CD4-positive, alpha-beta T cell treated with Interleukin-15 for 4 hours (primary cell): ENCODE measurements around the gene ZNF678.
"Not testable (repeated sequence)": the region's sequence is repeated elsewhere in the genome, so short reads cannot be mapped to it uniquely, and the experiment has no call there.

Experiments used
- DNase-seq: peaks from one replicate; pipeline ENCODE4 v3.0.0-alpha.2; 2020; ENCODE audit warnings: low spot score

Gene ZNF678

DNA sequence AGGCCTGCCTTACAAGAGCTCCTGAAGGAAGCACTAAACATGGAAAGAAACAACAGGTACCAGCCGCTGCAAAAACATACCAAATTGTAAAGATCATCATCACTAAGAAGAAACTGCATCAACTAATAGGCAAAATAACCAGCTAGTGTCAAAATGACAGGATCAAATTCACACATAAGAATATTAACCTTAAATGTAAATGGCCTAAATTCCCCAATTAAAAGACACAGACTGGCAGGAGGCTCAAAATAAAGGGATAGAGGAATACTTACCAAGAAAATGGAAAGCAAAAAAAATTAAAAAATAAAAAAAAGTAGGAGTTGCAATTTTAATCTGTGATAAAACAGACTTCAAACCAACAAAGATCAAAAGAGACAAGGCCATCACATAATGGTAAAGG is 11.5 kb upstream of the ZNF678 start:
- not testable (repeated sequence) for DNase-seq

DNA sequence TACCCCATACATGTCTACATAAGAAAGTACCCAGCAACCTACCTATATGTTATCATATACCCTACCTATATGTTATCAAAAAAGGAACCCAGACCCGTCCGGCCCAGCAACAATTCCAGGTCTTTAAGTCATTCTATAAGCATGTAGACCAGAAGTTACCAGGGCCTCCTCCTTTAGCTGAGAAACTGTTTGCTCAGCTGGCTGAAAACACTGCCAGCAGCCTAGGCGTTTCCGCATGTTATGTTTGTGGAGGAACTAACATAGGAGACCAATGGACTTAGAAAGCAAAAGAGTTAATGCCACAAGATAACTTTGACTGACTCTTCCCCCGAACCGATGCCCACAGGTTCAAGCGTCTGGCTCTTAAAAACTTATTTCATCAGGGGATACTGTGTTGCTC is 7.1 kb upstream of the ZNF678 start:
- no peak for DNase-seq

DNA sequence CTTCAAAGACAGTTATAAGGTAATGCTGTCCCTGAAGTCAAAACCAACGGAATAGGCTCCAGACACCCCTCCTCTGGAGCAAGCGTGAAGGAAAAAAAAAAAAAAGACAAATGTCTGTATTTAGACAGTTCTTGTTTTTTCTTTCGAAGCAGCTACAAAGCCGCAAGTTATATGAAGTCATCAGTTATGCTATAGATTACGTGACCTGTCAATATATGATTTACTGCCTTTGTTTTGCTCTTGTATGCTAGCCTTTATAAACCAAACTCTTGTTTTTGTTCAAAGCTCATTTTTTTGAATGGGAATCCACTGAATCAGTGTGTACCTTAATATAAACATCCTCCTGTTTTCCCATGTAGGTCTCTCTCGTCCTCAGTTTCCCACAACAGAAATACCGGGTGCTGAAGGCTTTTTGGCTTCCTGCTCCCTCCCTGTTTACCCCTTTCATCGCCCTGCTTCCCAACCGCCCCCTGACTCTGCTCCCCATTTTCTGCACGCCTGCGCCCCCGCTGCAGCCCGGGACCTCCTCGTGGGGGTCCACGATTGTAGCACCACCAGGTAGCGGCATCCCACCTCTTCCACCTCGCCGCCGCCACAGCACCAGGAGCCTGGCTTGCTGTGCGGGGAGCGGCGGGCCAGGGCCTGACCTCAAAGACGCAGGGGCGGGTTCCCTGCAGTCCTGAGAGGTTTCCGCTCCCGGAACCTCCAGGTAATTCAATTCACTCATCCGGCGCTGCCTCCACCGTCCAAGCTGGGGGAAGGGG is 5.2 kb upstream of the ZNF678 start:
- DNase-seq: no peak

DNA sequence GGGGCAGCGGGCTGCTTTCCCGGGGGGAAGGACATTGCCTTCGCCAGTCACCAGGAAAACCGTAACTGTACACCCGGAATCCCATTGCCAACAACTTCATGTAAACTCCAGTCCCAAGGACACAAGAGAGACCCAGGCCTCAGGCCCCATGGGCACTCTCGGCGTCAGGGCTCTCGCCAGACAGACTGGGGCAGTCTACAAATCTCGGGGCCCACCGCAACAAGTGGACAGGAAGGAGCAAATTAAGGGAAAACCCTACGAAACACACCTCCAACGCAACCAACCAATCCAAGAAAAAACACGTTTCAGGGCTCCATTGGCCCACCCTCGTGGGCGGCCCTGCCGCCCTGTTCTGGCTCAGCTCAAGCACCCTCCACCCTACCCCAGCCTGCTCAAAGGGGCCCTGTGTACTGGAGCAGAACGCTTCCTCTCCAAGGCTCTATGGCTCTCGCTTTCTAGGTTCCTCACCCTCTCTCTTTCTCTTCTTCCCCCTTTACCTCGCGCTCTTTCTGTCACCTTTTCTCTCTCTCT is 4.6 kb upstream of the ZNF678 start:
- no peak for DNase-seq

DNA sequence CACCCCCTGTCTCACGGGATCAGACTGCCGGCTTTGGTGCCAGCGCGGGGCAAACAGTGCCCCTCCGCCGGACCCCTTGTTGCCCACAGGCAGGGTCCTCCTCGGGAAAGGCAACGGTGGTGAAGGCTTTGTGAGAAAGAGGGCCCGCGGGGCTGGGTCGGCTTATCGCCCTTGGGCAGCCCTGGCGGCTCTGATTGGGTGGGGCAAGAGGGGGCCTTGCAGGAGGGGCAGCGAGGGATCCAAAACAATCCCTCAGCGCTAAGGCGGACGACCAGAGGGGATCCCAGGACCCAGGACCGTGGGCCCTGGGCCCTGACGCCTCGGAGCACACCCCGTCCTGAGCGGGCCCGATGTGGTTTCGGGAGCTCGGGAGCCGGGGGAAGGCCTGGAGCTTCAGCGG is 3.9 kb upstream of the ZNF678 start:
- DNase-seq: no peak

DNA sequence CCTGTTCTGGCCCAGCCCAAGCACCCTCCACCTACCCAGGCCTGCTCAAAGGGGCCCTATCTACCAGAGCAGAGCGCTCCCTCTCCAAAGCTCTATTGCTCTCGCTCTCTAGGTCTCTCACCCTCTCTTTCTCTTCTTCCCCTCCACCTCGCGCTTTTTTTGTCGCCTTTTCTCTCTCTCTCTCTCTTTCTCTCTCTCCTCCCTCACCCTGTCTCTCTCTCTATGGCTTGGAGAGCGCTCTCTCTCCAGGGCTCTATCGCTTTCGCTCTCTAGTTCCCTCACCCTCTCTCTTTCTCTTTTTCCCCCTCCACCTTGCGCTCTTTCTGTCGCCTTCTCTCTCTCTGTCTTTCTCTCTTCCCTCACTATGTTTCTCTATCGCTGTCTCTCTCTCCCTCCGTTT is 3.4 kb upstream of the ZNF678 start:
- no peak for DNase-seq

DNA sequence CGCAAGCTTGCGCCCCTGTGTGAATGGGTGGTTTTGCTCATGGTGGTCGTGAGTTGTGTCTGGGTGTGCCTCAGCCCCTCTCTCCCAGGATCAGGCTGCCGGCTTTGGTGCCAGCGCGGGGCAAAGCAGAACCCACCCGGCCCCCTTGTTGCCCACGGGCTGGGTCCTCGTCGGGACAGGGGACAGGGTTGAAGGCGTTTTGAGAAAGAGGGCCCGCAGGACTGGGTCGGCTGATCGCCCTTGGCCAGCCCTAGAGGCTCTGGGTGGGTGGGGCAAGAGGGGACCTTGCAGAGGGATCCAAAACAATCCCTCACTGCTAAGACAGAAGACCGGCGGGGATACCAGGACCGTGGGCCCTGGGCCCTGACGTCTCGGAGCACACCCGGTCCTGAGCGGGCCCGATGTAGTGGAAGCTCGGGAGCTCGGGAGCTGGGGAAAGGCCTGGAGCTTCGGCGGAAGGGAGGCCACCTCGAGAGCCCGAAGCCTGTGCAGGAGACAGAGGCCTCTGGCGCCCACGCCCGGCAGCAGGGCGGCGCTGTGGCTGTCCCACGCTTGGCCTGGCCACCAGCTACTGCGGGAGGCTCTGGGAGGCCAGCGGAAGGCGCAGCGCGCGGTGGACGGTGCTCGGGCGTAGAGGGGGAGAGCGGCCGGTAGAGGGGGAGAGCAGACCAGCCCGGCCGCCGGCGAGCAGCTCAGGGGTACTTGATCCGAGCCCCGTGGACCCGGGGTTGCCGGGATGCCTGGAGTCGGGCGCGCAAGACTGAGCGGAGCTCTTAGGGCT is 2.8 kb upstream of the ZNF678 start:
- no peak for DNase-seq

DNA sequence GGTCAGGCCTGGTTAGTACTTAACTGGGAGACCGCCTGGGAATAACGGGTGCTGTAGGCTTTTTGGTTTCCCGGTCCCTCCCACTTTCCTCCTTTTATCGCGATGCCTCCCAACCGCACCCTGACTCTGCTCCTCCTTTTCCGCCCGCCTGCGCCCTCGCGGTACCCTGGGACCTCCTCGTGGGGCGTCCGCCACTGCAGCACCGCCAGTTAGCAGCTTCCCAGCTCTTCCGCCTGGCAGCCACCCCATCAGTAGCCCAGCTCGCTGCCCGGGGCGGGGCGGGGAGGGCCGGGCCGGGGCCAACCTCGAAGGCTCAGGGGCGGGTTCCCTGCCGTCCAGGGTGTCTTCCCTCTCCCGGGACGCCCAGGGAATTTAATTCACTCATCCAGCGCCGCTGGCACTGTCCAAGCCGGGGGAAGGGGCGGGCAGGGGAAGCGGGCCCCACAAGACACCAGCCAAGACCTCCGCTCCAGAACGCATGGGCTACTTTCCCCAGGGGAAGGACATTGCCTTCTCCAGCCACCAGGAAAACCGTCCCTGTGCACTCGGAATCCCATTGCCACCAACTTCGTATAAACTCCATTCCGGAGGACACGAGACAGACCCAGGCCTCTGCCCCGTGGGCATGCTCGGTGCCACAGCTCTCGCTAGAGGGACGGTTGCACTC is 2.0 kb upstream of the ZNF678 start:
- no peak for DNase-seq

DNA sequence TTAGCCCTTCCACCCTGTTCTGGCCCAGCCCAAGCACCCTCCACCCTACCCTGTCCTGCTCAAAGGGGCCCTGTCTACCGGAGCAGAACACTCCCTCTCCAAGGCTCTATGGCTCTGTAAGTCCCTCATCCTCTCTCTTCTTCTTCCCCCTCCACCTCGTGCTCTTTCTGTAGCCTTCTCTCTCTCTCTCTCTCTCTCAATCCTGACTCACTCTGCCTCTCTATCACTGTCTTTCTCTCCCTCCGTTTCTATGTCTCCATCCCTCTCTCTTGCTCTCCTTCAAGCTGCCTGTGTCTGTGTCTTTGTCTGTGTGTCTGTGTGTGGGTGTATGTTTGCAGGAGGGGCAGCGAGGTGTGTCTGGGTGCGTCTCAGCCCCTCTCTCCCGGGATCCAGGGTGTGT is 1.3 kb upstream of the ZNF678 start:
- DNase-seq: no peak

DNA sequence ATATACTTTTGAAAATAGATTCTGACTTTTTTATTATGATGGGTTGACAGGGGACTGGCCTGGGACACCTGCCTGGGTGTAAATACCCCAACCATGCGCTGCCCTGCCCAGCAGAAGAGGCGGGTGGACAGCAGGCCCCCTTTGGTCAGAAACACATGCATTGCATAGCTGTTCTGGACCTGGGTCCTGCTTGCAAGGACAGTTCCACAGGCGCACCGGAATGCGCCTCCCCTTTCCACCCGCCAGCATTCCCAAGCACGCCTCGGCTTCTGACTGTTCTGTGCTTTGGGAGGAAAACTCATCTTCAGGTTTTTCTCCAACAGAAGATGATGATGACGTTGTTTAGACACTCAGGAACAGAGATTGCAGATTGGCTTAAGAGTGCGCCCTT is 428 bp upstream of the ZNF678 start:
- no peak for DNase-seq

DNA sequence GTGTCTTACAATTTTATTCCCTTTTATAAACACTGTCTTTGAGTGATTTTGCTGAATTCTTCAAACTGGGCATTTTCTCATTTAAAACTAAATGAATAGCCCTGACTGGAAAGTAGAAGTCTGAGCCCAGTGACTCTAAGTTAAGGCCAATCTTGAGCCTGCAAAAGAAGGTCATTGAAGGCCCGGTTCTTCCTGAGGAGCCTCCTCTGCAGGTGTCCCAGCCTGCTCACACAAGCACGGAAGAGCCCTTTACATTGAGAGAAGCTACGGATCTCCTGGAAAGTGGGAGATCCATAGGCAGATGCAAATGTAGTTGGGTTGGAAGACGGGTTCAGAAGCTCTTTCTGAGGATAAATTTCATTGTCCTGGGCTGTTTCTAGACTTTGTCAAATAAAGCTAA is 3.9 kb downstream of the ZNF678 start:
- DNase-seq: no peak

DNA sequence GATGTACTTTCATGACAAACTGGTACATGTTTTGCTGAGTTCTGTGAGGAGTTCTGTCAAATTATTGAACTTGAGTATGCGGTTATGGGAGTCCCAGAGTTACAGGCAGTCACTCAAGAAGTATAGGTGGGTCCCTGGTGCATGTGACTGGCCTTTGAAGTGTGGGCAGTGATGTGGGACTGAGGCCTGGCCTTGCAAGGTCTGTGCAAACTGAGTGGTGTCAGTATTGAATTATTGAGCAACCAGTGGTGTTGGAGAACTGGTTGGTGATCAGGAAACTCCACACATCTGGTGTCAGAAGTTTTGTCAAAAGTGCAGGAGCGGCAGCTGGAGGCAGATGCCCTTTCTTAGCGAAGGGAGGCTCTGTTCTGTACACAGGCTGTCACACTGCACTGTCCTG is 5.2 kb downstream of the ZNF678 start:
- DNase-seq: no peak

DNA sequence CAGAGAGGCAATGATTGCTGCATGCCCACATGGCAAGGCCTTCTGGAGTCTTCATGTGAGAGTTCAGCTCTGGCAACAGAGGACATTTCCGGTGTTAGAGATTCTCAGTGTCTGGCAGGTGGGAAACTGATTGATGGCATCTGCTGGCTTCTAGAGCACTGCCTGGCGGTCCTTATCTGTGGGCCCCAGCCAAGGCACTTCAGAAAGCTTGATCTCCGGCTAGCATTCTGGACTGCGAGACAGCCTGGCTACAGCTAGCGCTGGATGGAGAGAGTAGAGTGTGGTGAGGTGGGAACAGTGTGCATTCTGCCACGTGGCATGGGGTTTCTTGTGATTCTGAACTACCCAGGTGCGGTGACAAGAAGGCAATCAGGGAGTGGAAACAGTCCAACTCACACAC is 9.4 kb downstream of the ZNF678 start:
- no peak for DNase-seq

DNA sequence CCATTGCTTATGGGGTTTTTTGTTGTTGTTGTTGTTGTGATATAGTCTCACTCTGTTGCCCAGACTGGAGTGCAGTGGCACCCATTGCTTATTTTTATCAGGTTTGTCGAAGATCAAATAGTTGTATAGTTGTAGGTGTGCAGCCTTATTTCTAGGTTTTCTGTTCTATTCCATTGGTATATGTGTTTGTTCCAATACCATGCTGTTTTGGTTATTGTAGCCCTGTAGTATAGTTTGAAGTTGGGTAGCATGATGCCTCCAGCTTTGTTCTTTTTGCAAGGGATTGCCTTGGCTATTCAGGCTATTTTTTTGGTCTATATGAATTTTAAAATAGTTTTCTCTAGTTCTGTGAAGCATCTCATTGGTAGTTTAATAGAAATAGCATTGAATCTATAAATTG is 11.6 kb downstream of the ZNF678 start:
- DNase-seq: no peak

DNA sequence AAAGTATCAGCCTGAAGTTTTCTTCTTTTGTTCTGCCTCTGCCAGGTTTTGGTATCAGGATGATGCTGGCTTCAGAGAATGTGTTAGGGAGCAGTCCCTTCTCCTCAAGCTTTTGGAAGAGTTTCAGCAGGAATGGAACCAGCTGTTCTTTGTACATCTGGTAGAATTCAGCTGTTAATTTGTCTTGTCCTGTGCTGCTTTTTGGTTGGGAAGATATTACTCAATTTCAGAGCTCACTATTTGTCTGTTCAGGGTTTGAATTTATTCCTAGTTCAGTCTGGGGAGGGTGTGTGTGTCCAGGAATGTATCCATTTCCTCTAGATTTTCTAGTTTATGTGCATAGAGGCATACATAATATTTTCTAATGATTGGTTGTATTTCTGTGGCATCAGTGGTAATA is 12.8 kb downstream of the ZNF678 start:
- DNase-seq: no peak

DNA sequence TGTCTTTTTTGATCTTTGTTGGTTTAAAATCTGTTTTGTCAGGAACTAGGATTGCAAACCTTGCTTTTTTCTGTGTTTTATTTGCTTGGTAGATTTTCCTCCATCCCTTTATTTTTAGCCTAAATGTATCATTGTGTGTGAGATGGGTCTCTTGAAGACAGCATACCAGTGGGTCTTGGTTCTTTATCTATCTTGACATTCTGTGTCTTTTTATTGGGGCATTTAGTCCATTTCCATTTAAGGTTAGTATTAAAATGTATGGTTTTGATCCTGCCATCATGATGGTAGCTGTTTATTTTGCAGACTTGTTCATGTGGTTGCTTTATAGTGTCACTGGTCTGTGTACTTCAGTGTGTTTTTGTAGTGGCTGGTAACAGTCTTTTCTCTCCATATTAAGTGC is 14.1 kb downstream of the ZNF678 start:
- no peak for DNase-seq

DNA sequence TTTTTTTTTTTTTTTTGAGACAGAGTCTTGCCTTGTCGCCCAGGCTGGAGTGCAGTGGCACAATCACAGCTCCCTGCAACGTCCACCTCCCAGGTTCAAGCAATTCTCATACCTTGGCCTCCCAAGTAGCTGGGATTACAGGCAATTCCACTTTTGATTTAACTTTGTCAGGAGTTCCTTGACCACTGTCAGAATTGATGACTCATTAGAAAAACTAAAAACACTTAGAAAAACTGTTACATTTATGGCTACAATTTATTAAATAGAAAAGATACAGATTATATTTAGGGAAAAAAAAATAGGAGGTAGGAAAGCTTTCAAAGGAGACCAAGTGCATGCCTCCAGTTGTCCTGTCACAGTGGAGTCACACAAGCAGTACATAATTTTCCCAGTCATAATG is 20.0 kb downstream of the ZNF678 start:
- DNase-seq: no peak

DNA sequence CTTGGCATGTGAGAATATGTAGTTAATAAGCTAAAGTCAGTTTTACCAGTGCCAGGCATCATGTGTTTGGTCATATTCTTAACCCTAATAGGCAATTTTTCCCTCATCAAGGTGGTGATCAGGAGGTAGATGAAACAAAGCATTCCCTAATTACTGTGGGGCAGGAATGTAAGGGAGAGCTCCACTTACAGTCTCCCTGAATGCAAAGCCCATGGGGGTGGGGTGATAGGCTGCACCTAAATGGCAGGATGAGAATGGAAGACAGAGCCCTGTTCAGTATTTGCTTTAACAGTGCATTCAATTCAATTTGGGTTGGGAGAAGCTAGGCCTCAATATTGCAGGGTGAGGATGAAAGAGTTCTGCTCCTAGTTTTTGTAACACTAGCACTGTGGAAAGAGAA is 23.4 kb downstream of the ZNF678 start:
- no peak for DNase-seq

DNA sequence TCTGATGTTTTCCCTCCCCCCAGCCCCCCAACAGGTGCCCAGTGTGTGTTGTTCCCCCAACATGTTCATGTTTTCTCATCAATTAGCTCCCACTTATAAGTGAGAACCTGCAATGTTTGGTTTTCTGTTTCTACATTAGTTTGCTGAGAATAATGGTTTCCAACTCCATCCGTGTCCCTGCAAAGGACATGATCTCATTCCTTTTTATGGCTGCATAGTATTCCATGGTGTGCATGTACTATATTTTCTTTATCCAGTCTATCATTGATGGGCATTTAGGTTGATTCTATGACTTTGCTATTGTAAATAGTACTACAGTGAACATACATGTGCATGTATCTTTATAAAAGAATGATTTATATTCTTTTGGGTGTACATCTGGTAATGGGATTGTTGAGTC is 24.6 kb downstream of the ZNF678 start:
- DNase-seq: no peak

DNA sequence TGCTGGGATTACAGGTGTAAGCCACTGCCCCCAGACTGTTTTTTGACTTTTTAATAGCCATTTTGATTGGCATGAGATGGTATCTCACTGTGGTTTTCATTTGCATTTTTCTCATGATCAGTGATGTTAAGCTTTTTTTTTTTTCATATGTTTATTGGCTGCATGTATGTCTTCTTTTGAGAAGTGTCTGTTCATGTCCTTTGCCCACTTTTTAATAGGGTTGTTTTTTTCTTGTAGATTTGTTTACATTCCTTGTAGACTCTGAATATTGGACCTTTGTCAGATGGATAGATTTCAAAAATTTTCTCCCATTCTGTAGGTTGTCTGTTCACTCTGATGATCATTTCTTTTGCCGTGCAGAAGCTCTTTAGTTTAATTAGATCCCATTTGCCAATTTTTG is 25.4 kb downstream of the ZNF678 start:
- not testable (repeated sequence) for DNase-seq

DNA sequence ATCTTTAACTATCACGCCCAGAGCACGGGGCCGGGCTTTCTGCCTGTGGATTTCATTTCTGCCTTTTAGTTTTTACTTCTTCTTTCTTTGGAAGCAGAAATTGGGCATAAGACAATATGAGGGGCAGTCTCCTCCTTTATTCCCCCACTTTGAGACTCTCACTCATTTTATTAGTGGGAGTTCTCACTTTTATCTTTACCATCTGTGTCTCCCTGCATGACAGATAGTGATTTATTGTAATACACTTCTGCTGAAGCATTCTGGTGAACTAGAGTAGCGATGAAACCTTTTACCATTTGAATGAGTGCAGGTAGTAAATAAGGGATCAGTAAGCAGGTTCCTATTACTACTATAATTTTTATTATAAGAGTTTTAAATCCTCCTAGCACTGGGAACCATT is 26.4 kb downstream of the ZNF678 start:
- DNase-seq: not testable (repeated sequence)

DNA sequence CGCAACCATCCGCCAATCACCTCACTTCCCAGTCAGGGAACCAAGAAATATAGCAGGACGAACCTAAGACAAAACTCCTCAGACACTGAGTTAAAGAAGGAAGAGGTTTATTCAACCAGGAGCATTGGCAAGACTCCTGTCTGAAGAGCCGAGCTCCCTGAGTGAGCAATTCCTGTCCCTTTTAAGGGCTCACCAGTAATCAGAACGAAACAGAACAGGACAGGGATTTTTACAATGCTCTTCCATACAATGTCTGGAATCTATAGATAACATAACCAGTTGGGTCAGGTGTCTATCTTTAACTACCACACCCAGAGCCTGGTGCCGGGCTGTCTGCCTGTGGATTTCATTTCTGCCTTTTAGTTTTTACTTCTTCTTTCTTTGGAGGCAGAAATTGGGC is 32.9 kb downstream of the ZNF678 start:
- not testable (repeated sequence) for DNase-seq

DNA sequence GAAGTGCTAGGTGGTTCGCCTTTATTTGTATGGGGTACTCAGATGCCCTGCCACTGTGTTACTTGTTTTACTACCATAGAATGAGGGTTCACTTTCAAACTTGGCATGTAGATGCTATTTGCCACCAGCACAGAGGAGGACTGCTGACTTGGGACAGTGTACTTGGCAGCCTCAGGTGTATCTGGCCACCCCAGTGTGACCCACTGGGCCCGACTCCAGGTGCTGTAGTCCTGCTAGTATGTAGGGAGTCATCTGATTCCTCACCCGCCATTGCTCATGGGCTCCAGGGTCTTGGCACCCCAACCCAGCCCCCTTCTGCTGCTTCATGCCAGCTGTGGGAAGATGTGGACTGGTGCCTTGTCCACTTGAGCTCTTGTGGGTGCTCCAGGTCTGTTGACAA is 40.0 kb downstream of the ZNF678 start:
- DNase-seq: no peak
